Liver (tissue), 9 donors: ENCODE results near the gene BCKDHA. TPM values are rescaled to one million over a fixed set of nuclear protein-coding genes. Genes with fewer than 3 reads are reported as not detected.

Experiments
- DNase-seq: peaks from one replicate; pipeline ENCODE4 v3.0.0-alpha.2; 2017; ENCODE audit warnings: low spot score
- H3K27ac ChIP-seq, 2 donors: one replicate each; pipeline ENCODE4 v1.7.0; 2013; ENCODE audit warnings: inconsistent platforms in 2 of 2, low read length in 2 of 2, control low read depth in 1 of 2, low read depth in 1 of 2, mild to moderate bottlenecking in 1 of 2
- H3K27me3 ChIP-seq, 4 donors: one replicate each; pipeline versions ENCODE4 v1.6.1 to v1.7.0; 2013; ENCODE audit warnings: low read length in 3 of 4, inconsistent platforms in 1 of 4, mild to moderate bottlenecking in 1 of 4, moderate library complexity in 1 of 4; ENCODE audit not compliant: control insufficient read depth in 4 of 4, insufficient read depth in 4 of 4
- H3K36me3 ChIP-seq, 4 donors: one replicate each; pipeline versions ENCODE4 v1.6.1 to v1.7.0; 2013; ENCODE audit warnings: low read length in 3 of 4, mild to moderate bottlenecking in 3 of 4, low read depth in 1 of 4, moderate library complexity in 1 of 4; ENCODE audit not compliant: control insufficient read depth in 4 of 4, insufficient read depth in 3 of 4
- H3K4me1 ChIP-seq, 4 donors: one replicate each; pipeline versions ENCODE4 v1.6.1 to v1.7.0; 2013; ENCODE audit warnings: low read length in 3 of 4, mild to moderate bottlenecking in 3 of 4, moderate library complexity in 1 of 4; ENCODE audit not compliant: control insufficient read depth in 4 of 4, insufficient read depth in 4 of 4
- H3K4me3 ChIP-seq, 3 donors: one replicate each; pipeline versions ENCODE4 v1.6.1 to v1.7.0; 2013; ENCODE audit warnings: low read length in 3 of 3, control low read depth in 1 of 3, low read depth in 1 of 3, mild to moderate bottlenecking in 1 of 3
- H3K9ac ChIP-seq, 2 donors: one replicate each; pipeline ENCODE4 v1.7.0; 2013; ENCODE audit warnings: low read length in 2 of 2, mild to moderate bottlenecking in 2 of 2, moderate library complexity in 2 of 2, control low read depth in 1 of 2, low read depth in 1 of 2
- H3K9me3 ChIP-seq, 4 donors: one replicate each; pipeline versions ENCODE4 v1.6.1 to v1.7.0; 2013; ENCODE audit warnings: low read length in 3 of 4; ENCODE audit not compliant: control insufficient read depth in 4 of 4
- ATF3 ChIP-seq: IDR thresholded peaks from 2 replicates; pipeline ENCODE4 v1.6.1; 2016; ENCODE audit warnings: antibody characterized with exemption
- FOXA1 ChIP-seq: IDR thresholded peaks from 2 replicates; pipeline ENCODE4 v1.6.1; 2016; ENCODE audit warnings: antibody characterized with exemption
- FOXA2 ChIP-seq: IDR thresholded peaks from 2 replicates; pipeline ENCODE4 v1.6.1; 2016; ENCODE audit warnings: antibody characterized with exemption
- GABPA ChIP-seq, 2 donors: IDR thresholded peaks in 1 of 2; conservative IDR thresholded peaks in 1 of 2; 2 replicates each; pipeline ENCODE4 v1.6.1; 2016; ENCODE audit warnings: antibody characterized with exemption in 2 of 2, mild to moderate bottlenecking in 1 of 2, moderate library complexity in 1 of 2
- HNF4A ChIP-seq, 2 donors: conservative IDR thresholded peaks; 2 replicates each; pipeline ENCODE4 v1.6.1; 2016; ENCODE audit warnings: antibody characterized with exemption in 2 of 2, mild to moderate bottlenecking in 2 of 2
- HNF4G ChIP-seq: IDR thresholded peaks from 2 replicates; pipeline ENCODE4 v1.6.1; 2016; ENCODE audit warnings: antibody characterized with exemption
- MAX ChIP-seq: IDR thresholded peaks from 2 replicates; pipeline ENCODE4 v1.6.1; 2016; ENCODE audit warnings: antibody characterized with exemption
- RAD21 ChIP-seq, 2 donors: IDR thresholded peaks; 2 replicates each; pipeline ENCODE4 v1.6.1; 2016; ENCODE audit warnings: antibody characterized with exemption in 2 of 2, mild to moderate bottlenecking in 2 of 2
- REST ChIP-seq: IDR thresholded peaks from 2 replicates; pipeline ENCODE4 v1.6.1; 2016; ENCODE audit warnings: antibody characterized with exemption, mild to moderate bottlenecking
- RXRA ChIP-seq, 2 donors: IDR thresholded peaks; 2 replicates each; pipeline ENCODE4 v1.6.1; 2017 to 2018; ENCODE audit warnings: antibody characterized with exemption in 2 of 2, mild to moderate bottlenecking in 1 of 2
- SP1 ChIP-seq: IDR thresholded peaks from 2 replicates; pipeline ENCODE4 v1.6.1; 2018; ENCODE audit warnings: antibody characterized with exemption, mild to moderate bottlenecking
- TAF1 ChIP-seq: conservative IDR thresholded peaks from 2 replicates; pipeline ENCODE4 v1.6.1; 2016; ENCODE audit warnings: antibody characterized with exemption, mild to moderate bottlenecking
- ZBTB33 ChIP-seq: IDR thresholded peaks from 2 replicates; pipeline ENCODE4 v1.6.1; 2016; ENCODE audit warnings: antibody characterized with exemption
- WGBS: extraction: QIAGEN DNeasy Blood & Tissue Kit; methylation state at CpG from one replicate; pipeline ENCODE4 v1.1.7; 2013; 5-methylcytosine and 5-hydroxymethylcytosine counted together
- polyA plus RNA-seq, 2 donors: library from polyadenylated mRNA; stranded (reverse) in 1 of 2; unstranded in 1 of 2; fragments of 200-250 nt in 1 of 2; fragments of >200 nt in 1 of 2; fragmentation: Nextera tagmentation in 1 of 2; extraction: Ambion mirVana in 1 of 2; gene quantifications; one replicate each; pipeline versions ENCODE4 v1.2.1 to v1.2.3, GENCODE V29; 2013 to 2015
- total RNA-seq, 2 donors: library from RNA; depleted of rRNA; stranded (reverse); fragments of >200 nt; gene quantifications; one replicate each; pipeline ENCODE4 v1.2.3, GENCODE V29; 2014
- donor health status: healthy.
- donor health status: healthy.
- donor health status: healthy.
- donor health status: healthy.
- donor health status: healthy.

The BCKDHA gene
- total and polyA plus RNA-seq, 4 donors: 38.5 to 91.4 (median 63.7) TPM

- no peak overlapping the region for H3K9ac ChIP-seq
- DNase-seq: no peak
- no peak overlapping the region for H3K4me3 ChIP-seq
- 91% methylated on average over 9 of the region's 9 CpGs for WGBS
- H3K9me3 ChIP-seq: no peaks in the 10 kb centered on the region
- TF ChIP-seq MAX: no peak
- no peak for TF ChIP-seq RAD21 (IDR thresholded peaks at IDR 0.05)
- TF ChIP-seq RXRA (IDR thresholded peaks at IDR 0.05): no peak
- TF ChIP-seq TAF1: no peak
- no peak for TF ChIP-seq ATF3
- no peak for TF ChIP-seq FOXA2
- no peak for TF ChIP-seq GABPA (IDR thresholded peaks at IDR 0.05 in 1 of 2, conservative IDR thresholded peaks at IDR 0.05 in 1 of 2)
- H3K4me1 ChIP-seq: peaks cover 9 to 13% (median 11%) of the 10 kb centered on the region in 4 donors
- H3K27me3 ChIP-seq: no peaks in the 10 kb centered on the region
- no peak overlapping the region for H3K27ac ChIP-seq
- peaks cover 5 to 41% (median 23%) of the 10 kb centered on the region in 4 donors for H3K36me3 ChIP-seq
Measured at GRCh38 chr19:41411100-41411967, 13.7 kb downstream of the BCKDHA start.

GRCh38 chr19:41411968-41412265 is 14.3 kb downstream of the BCKDHA start:
- TF ChIP-seq GABPA (IDR thresholded peaks at IDR 0.05 in 1 of 2, conservative IDR thresholded peaks at IDR 0.05 in 1 of 2): no peak
- no peak for TF ChIP-seq FOXA1
- no peak for TF ChIP-seq REST
- TF ChIP-seq SP1: no peak
- TF ChIP-seq HNF4A (conservative IDR thresholded peaks at IDR 0.05): no peak
- no peak for TF ChIP-seq HNF4G
- no peak for TF ChIP-seq RXRA (IDR thresholded peaks at IDR 0.05)
- TF ChIP-seq ZBTB33: no peak
- TF ChIP-seq TAF1: no peak
- no peak for TF ChIP-seq RAD21 (IDR thresholded peaks at IDR 0.05)
- no peak for DNase-seq
- Histone ChIP-seq H3K9me3 (no peaks in the 10 kb centered on the region), H3K4me1 (peaks cover 9 to 11% (median 10%) of the 10 kb centered on the region in 4 donors), H3K27ac (no peak overlapping the region), H3K27me3 (no peaks in the 10 kb centered on the region), H3K9ac (no peak overlapping the region), H3K4me3 (no peak overlapping the region), H3K36me3 (peaks cover 5 to 46% (median 24%) of the 10 kb centered on the region in 4 donors)
- 96% methylated on average over 11 of the region's 11 CpGs for WGBS
